HepG2 (cell line): ENCODE measurements around the gene KDM2B. TPM values are rescaled to one million over a fixed set of nuclear protein-coding genes. Genes with fewer than 3 reads are reported as not detected.

Source experiments
- ATF2 ChIP-seq: sonication (generic); formaldehyde crosslinking; IDR thresholded peaks from 2 replicates; pipeline ENCODE4 v1.4.0; 2020; ENCODE audit warnings: missing genetic modification reagents
- HNRNPK ChIP-seq: fragments of 200-400 bp; formaldehyde crosslinking; IDR thresholded peaks from 2 replicates; pipeline ENCODE4 v1.6.1; 2018; ENCODE audit warnings: low read length, low read depth, moderate library complexity, mild to moderate bottlenecking; ENCODE audit not compliant: poor library complexity, severe bottlenecking
- REL ChIP-seq: sonication (generic); formaldehyde crosslinking; conservative IDR thresholded peaks from 2 replicates; pipeline ENCODE4 v1.8.0; 2022; ENCODE audit warnings: mild to moderate bottlenecking, missing genetic modification reagents, moderate library complexity
- ZBTB3 ChIP-seq: sonication (generic); formaldehyde crosslinking; IDR thresholded peaks from 2 replicates; pipeline ENCODE4 v1.4.0; 2020; ENCODE audit warnings: low read depth, mild to moderate bottlenecking, moderate library complexity, missing genetic modification reagents, borderline replicate concordance
- polyA plus RNA-seq, 8 experiments: library from polyadenylated mRNA; depleted of rRNA in 3 of 8; stranded (reverse) in 7 of 8; unstranded in 1 of 8; fragments of >200 nt; fragmentation: Illumina TruSeq in 4 of 8; extraction: Trizol in 4 of 8; gene quantifications; 2 replicates each; pipeline versions ENCODE4 v1.2.1 to v1.2.3, GENCODE V29; 2011 to 2016; ENCODE audit warnings: low read depth in 4 of 8, missing spikeins in 1 of 8, mixed read lengths in 1 of 8; ENCODE audit not compliant: insufficient read depth in 1 of 8
- total RNA-seq, 5 experiments: library from RNA; depleted of rRNA; stranded (reverse); fragments of >200 nt; fragmentation: Illumina TruSeq; extraction: Trizol; gene quantifications; 2 replicates each; pipeline ENCODE4 v1.2.3, GENCODE V29; 2016; ENCODE audit warnings: low read depth in 1 of 5
- TF ChIP-seq, protein P1 (sequence below): sonication (generic); formaldehyde crosslinking; IDR thresholded peaks from 2 replicates; pipeline ENCODE4 v1.4.0; 2020; ENCODE audit warnings: mild to moderate bottlenecking, missing genetic modification reagents
- TF ChIP-seq, protein P2 (sequence below): sonication (generic); formaldehyde crosslinking; conservative IDR thresholded peaks from 2 replicates; pipeline ENCODE4 v1.4.0; 2020; ENCODE audit warnings: missing genetic modification reagents
- TF ChIP-seq, protein P3 (sequence below): sonication (generic); formaldehyde crosslinking; IDR thresholded peaks from 2 replicates; pipeline ENCODE4 v1.4.0; 2020; ENCODE audit warnings: mild to moderate bottlenecking, missing genetic modification reagents
- TF ChIP-seq, protein P4 (sequence below): sonication (generic); formaldehyde crosslinking; IDR thresholded peaks from 2 replicates; pipeline ENCODE4 v1.5.0; 2020; ENCODE audit warnings: mild to moderate bottlenecking, missing genetic modification reagents, moderate library complexity

KDM2B gene
- total and polyA plus RNA-seq, 2 of the 13 experiments (the other 11 are each of a cell fraction or from before 2014, with no cell fraction given) = 17.5 to 26.1 TPM

DNA sequence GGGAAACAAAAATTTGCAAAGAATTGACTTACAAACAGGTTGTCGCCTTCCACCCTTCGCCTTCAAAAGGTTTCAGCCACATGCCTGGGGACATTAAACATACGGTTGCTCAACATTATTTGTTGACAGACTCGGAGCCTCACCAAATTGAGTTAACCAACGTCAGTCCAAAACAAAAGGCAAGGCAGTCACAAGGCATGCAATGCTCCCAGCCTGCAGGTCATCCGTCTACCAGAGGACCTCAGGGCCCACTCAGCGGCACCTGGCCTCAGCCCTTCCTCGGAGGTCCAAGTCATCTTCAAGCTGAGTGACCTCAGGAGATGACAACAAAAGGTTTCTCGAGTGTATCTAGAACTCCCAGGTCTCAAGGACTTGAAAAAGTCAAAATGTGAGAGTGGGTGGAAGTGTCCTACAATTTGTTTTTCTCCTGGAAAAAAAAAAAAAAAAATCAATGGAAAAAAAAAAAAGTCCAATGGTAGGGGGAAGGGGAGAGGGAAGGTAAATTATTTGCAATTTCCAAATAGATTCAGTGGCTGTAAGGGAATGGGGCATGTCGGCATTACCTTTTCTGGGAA, 64.3 kb downstream of the KDM2B start (continued):
- TF ChIP-seq, protein P1, sequence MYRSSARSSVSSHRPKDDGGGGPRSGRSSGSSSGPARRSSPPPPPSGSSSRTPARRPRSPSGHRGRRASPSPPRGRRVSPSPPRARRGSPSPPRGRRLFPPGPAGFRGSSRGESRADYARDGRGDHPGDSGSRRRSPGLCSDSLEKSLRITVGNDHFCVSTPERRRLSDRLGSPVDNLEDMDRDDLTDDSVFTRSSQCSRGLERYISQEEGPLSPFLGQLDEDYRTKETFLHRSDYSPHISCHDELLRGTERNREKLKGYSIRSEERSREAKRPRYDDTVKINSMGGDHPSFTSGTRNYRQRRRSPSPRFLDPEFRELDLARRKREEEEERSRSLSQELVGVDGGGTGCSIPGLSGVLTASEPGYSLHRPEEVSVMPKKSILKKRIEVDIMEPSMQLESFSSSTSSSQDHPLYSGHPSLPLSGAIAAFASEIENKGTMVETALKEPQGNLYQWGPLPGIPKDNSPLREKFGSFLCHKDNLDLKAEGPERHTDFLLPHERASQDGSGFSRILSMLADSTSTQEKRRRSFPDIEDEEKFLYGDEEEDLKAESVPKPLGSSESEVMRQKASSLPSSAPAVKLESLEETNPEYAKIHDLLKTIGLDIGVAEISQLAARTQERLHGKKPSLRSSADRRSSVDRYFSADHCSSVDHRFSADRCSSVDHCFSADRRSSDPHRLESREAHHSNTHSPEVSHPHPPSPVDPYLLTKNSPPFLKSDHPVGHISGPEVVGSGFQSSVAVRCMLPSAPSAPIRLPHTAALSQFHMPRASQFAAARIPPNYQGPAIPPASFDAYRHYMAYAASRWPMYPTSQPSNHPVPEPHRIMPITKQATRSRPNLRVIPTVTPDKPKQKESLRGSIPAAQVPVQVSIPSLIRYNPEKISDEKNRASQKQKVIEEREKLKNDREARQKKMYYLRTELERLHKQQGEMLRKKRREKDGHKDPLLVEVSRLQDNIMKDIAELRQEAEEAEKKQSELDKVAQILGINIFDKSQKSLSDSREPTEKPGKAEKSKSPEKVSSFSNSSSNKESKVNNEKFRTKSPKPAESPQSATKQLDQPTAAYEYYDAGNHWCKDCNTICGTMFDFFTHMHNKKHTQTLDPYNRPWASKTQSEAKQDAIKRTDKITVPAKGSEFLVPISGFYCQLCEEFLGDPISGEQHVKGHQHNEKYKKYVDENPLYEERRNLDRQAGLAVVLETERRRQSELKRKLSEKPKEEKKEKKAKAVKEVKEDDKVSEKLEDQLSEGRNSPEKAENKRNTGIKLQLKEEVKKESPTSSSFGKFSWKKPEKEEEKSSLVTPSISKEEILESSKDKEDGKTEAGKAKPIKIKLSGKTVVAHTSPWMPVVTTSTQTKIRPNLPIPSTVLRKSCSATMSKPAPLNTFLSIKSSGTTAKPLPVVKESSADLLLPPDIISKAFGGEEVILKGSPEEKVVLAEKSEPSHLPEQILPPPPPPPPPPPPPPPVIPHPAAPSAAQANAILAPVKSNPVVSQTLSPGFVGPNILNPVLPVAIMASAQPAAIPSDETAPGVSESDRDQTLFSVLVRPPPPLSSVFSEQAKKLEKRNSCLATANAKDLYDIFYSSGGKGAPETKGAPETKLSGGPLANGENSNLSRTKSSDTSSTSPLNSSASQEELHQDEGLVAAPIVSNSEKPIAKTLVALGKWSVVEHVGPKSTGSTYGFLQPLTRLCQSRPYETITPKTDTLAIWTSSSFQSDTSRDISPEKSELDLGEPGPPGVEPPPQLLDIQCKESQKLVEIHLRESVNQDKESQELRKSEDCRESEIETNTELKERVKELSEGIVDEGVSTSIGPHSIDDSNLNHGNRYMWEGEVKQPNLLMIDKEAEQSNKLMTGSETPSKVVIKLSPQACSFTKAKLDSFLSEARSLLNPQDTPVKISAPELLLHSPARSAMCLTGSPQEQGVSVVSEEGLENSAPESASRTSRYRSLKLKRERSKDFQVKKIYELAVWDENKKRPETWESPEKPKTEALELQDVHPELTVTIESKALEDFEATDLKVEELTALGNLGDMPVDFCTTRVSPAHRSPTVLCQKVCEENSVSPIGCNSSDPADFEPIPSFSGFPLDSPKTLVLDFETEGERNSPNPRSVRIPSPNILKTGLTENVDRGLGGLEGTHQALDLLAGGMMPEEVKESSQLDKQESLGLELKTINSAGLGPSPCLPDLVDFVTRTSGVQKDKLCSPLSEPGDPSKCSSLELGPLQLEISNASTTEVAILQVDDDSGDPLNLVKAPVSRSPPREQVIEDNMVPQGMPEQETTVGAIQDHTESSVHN (CRISPR knock-in tag) = no peak
- TF ChIP-seq ZBTB3 (CRISPR knock-in tag) (no peak; the same call in 1 of the 2 replicates), REL (no peak), HNRNPK (no peak), ATF2 (CRISPR knock-in tag) (0 out of 2 replicates have a peak, but pooled peaks have one; percentile 39)
- TF ChIP-seq, protein P2, sequence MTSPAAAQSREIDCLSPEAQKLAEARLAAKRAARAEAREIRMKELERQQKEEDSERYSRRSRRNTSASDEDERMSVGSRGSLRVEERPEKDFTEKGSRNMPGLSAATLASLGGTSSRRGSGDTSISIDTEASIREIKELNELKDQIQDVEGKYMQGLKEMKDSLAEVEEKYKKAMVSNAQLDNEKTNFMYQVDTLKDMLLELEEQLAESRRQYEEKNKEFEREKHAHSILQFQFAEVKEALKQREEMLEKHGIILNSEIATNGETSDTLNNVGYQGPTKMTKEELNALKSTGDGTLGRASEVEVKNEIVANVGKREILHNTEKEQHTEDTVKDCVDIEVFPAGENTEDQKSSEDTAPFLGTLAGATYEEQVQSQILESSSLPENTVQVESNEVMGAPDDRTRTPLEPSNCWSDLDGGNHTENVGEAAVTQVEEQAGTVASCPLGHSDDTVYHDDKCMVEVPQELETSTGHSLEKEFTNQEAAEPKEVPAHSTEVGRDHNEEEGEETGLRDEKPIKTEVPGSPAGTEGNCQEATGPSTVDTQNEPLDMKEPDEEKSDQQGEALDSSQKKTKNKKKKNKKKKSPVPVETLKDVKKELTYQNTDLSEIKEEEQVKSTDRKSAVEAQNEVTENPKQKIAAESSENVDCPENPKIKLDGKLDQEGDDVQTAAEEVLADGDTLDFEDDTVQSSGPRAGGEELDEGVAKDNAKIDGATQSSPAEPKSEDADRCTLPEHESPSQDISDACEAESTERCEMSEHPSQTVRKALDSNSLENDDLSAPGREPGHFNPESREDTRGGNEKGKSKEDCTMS = no peak
- TF ChIP-seq, protein P3, sequence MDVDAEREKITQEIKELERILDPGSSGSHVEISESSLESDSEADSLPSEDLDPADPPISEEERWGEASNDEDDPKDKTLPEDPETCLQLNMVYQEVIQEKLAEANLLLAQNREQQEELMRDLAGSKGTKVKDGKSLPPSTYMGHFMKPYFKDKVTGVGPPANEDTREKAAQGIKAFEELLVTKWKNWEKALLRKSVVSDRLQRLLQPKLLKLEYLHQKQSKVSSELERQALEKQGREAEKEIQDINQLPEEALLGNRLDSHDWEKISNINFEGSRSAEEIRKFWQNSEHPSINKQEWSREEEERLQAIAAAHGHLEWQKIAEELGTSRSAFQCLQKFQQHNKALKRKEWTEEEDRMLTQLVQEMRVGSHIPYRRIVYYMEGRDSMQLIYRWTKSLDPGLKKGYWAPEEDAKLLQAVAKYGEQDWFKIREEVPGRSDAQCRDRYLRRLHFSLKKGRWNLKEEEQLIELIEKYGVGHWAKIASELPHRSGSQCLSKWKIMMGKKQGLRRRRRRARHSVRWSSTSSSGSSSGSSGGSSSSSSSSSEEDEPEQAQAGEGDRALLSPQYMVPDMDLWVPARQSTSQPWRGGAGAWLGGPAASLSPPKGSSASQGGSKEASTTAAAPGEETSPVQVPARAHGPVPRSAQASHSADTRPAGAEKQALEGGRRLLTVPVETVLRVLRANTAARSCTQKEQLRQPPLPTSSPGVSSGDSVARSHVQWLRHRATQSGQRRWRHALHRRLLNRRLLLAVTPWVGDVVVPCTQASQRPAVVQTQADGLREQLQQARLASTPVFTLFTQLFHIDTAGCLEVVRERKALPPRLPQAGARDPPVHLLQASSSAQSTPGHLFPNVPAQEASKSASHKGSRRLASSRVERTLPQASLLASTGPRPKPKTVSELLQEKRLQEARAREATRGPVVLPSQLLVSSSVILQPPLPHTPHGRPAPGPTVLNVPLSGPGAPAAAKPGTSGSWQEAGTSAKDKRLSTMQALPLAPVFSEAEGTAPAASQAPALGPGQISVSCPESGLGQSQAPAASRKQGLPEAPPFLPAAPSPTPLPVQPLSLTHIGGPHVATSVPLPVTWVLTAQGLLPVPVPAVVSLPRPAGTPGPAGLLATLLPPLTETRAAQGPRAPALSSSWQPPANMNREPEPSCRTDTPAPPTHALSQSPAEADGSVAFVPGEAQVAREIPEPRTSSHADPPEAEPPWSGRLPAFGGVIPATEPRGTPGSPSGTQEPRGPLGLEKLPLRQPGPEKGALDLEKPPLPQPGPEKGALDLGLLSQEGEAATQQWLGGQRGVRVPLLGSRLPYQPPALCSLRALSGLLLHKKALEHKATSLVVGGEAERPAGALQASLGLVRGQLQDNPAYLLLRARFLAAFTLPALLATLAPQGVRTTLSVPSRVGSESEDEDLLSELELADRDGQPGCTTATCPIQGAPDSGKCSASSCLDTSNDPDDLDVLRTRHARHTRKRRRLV (CRISPR knock-in tag) = no peak
- TF ChIP-seq, protein P4, sequence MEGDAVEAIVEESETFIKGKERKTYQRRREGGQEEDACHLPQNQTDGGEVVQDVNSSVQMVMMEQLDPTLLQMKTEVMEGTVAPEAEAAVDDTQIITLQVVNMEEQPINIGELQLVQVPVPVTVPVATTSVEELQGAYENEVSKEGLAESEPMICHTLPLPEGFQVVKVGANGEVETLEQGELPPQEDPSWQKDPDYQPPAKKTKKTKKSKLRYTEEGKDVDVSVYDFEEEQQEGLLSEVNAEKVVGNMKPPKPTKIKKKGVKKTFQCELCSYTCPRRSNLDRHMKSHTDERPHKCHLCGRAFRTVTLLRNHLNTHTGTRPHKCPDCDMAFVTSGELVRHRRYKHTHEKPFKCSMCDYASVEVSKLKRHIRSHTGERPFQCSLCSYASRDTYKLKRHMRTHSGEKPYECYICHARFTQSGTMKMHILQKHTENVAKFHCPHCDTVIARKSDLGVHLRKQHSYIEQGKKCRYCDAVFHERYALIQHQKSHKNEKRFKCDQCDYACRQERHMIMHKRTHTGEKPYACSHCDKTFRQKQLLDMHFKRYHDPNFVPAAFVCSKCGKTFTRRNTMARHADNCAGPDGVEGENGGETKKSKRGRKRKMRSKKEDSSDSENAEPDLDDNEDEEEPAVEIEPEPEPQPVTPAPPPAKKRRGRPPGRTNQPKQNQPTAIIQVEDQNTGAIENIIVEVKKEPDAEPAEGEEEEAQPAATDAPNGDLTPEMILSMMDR = no peak
